MM.1S (cell line): ENCODE results near the gene ADRB1.

ENCODE experiments used
- EZH2 ChIP-seq: fragments of 300-600 bp; sonication (generic); optimal IDR thresholded peaks from 2 replicates; pipeline ENCODE3; 2017; ENCODE audit warnings: low read depth, mild to moderate bottlenecking, antibody characterized with exemption, low read length, mixed read lengths
- TF ChIP-seq, protein P1 (sequence below): fragments of 300-600 bp; sonication (generic); IDR thresholded peaks from 2 replicates; pipeline ENCODE4 v1.5.1; 2016; ENCODE audit warnings: antibody characterized with exemption, low read length, mixed read lengths

DNA sequence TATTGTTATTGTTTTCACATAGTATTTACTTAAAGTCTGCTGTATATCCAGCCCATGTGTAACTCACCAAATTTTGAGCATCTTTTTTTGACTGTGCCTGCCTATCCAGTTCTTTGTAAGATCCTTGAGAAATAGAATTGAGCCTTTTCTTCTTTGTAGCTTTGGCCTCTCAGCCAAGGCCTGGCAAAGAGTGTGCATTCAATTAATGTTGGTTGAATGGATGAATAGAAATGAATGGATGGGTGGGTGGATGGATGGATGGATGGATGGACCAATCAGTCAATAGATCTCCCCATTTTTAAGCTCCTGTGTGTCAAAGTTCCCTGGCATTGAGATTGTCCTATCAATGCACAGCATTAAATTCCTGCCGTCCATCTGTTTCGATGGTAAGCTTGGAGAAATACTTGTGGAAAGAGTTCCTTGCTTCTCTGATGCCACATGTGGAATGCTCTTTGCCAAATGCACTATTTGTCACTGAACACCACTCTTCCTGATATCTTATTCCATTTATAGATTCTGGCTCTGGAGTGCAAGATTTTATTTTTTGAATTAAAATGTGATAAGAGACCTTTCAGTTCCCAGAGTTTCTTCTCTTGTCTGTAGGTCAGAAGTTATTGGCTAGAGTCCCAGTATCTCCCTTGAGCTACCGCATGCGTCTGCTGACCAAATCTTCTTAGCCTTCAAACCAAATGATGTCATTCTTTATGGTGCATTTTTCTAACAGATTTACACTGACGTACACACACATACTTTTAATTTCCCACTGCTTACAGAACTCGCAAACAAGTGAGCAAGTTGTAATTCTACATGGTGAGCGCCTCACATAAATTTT is 20.7 kb upstream of the ADRB1 start:
- TF ChIP-seq, protein P1, sequence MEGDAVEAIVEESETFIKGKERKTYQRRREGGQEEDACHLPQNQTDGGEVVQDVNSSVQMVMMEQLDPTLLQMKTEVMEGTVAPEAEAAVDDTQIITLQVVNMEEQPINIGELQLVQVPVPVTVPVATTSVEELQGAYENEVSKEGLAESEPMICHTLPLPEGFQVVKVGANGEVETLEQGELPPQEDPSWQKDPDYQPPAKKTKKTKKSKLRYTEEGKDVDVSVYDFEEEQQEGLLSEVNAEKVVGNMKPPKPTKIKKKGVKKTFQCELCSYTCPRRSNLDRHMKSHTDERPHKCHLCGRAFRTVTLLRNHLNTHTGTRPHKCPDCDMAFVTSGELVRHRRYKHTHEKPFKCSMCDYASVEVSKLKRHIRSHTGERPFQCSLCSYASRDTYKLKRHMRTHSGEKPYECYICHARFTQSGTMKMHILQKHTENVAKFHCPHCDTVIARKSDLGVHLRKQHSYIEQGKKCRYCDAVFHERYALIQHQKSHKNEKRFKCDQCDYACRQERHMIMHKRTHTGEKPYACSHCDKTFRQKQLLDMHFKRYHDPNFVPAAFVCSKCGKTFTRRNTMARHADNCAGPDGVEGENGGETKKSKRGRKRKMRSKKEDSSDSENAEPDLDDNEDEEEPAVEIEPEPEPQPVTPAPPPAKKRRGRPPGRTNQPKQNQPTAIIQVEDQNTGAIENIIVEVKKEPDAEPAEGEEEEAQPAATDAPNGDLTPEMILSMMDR: no peak
- TF ChIP-seq EZH2: no peak
